Choroid plexus epithelial cell (primary cell): Measurements from ENCODE around the gene SLC16A2.
A peak's percentile ranks its signal among the peaks of the same experiment; 100 is the strongest.

Experiments
- DNase-seq: peaks from one replicate; pipeline ENCODE4 v3.0.0-alpha.2; 2010; ENCODE audit warnings: low read depth
- H3K4me3 ChIP-seq: 2 replicates; pipeline ENCODE4 v1.5.1; 2011; ENCODE audit warnings: low read depth, mild to moderate bottlenecking, control low read depth, low read length, moderate library complexity
- TF ChIP-seq, protein P1 (sequence below): conservative IDR thresholded peaks from 2 replicates; pipeline ENCODE4 v1.5.1; 2011; ENCODE audit warnings: low read depth, mild to moderate bottlenecking, control low read depth, inconsistent platforms, low read length, moderate library complexity

Gene SLC16A2

DNA sequence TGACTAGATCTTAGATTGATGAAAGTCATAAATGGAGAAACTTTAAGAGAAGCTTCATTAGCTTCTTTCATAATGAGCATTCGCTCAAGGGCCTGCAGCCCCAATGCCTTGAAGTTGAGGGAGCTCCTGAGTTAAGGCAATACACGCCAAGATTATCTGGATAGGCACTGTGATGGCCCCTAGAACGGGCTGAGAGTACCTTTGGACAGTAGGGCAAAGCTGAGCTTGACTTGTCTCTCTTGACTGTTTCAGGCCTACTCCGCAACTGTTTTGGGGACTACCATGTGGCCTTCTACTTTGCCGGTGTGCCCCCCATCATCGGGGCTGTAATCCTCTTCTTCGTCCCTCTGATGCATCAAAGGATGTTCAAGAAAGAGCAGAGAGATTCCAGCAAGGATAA, 109.8 kb downstream of the SLC16A2 start:
- no peak overlapping the region for H3K4me3 ChIP-seq
- TF ChIP-seq, protein P1, sequence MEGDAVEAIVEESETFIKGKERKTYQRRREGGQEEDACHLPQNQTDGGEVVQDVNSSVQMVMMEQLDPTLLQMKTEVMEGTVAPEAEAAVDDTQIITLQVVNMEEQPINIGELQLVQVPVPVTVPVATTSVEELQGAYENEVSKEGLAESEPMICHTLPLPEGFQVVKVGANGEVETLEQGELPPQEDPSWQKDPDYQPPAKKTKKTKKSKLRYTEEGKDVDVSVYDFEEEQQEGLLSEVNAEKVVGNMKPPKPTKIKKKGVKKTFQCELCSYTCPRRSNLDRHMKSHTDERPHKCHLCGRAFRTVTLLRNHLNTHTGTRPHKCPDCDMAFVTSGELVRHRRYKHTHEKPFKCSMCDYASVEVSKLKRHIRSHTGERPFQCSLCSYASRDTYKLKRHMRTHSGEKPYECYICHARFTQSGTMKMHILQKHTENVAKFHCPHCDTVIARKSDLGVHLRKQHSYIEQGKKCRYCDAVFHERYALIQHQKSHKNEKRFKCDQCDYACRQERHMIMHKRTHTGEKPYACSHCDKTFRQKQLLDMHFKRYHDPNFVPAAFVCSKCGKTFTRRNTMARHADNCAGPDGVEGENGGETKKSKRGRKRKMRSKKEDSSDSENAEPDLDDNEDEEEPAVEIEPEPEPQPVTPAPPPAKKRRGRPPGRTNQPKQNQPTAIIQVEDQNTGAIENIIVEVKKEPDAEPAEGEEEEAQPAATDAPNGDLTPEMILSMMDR: no peak
- no peak for DNase-seq

DNA sequence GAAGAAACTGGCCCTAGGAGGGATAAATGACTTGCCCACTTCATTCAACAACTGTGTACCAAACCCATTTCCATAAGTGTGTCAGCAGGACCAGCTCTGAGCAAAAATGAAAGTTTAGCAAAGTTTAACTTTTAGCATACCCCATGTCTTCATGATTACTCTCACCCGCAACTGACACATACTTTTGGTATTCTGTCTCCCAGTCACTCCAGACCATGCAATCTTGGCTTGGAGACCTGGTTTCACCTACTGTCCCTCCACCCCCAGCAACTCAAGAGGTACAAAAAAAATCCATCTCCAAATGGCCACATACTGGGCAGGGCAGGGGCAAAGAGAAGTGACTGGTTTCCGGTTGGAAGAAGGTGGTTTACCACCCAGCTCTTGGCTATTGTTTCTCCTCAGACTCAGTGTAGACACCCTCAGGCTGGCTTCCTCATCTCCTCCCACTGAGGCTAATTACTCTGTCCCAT, 113.3 kb downstream of the SLC16A2 start:
- no peak overlapping the region for H3K4me3 ChIP-seq
- peak; percentile 27 for DNase-seq
- TF ChIP-seq, protein P1: no peak

DNA sequence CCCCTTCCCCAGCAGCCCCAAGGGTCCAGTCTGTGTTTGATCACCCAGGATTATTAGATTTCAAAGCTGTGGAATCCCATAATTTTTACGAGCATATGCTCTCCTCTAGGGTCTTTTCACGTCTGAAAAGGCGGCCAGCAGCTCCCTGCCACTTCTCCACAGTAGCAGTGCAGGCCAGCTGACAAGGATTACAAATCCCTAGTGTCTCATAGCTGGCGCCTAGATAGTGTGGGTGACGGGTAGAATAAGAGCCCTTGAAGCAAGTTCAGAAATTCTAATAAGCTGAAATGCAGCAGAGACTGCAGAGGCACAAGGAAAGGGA, 113.8 kb downstream of the SLC16A2 start:
- H3K4me3 ChIP-seq: no peak overlapping the region
- no peak for DNase-seq
- TF ChIP-seq, protein P1: no peak

DNA sequence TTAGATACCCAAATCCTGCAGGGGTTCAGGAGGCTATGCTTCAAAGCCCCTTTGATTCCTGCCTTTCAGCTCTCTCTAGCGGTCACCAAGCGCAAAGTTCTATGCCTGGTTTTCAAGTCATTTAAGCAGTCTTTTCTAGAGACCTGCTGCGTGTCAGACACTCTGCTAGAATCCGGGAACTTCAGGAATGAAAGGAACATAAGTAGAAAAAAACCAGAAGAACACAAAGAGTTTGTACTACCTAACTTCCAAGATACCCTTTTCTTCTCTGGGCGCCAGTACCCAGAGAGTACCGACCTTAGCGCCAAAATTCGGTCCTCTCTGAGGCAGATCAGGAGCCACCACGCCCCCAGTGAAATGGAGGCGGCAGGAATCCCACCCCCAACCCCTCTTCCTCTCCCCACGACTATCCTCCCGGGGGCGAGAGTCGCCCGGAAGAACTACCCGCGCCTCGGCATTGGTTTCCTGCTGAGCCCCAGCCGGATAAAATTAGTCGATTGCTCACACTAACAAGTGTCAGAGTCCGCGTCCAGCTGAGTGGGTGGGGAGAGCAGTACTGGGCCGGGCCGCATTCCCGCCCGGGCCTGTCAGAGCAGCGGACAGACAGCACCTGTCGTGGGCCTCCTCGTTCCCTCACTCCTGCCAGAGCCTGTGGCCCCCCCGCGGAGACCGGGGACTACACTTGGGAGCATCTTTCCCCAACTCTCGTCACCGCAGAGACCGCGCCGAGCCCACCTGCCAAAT, 114.3 kb downstream of the SLC16A2 start:
- TF ChIP-seq, protein P1: peak; percentile 62
- peak; percentile 79 for DNase-seq
- peak overlapping the region; percentile 59 for H3K4me3 ChIP-seq

DNA sequence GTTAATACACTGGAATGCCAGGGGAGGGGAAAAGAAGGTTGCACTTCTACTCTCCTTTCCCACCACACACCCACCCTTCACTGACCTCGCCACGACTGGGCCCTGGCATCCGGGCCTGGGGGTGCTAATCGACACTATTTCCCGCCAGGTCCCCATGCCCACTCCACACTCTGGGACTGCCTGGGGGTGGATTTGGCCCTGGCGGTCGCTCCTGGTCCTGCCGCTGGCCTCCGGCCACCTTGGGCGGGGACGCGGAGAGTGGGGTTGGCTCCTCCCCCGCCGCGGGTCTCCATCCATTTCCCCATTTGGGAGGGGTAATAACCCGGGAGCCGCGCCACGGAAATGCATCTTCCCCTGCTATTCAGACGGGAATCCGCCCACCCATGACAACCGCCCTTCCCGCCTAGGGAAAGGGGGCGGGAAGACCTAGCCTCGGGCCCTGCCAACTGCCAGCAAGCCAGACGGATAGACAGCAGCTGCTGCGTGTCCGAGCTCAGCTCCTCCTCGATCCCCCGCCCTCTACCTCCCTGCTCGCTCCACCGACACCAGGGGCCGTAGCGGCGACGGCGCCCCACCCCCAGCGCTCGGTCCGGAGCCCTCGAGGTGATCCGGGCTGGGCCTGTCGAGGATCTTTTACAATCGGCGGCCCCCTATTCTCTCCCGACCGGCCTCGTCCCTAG, 115.0 kb downstream of the SLC16A2 start:
- DNase-seq: peak; percentile 86
- TF ChIP-seq, protein P1: peak; percentile 50

DNA sequence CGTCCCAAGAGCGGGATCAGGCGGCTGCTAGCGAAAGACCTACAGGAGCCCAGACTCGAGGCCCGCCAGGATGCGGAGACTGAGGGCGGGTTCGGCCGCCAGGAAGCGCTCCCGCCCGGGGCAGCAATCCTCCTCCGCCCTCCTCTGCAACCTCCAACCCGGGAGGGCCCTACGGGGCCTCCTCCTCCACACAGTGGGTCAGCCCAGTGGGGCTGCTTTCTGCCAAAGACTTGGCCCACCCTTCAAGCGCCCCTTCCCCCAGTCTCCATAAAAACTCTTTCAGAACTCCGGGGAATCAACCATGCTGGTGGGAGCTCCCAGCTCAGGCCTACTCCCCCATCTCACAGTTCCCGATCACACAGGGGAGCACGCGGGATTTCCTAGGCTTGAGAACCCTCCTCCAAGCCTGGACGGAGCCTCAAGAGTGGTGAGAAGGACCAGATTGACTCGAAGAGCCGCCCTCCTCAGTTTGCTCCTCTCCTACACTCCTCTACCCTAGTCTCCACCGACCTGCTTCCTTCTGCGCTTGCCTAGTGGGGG, 115.6 kb downstream of the SLC16A2 start:
- DNase-seq: peak; percentile 71
- H3K4me3 ChIP-seq: peak overlapping the region; percentile 59
- TF ChIP-seq, protein P1: no peak

More for the DNA sequence above, 115.0 kb downstream of the SLC16A2 start:
- H3K4me3 ChIP-seq: peak overlapping the region; percentile 59
